HepG2 (cell line): ENCODE results near the gene THSD8. TPM values are rescaled to one million over a fixed set of nuclear protein-coding genes. Genes with fewer than 3 reads are reported as not detected.

Source experiments
- ARID5B ChIP-seq: IDR thresholded peaks from 2 replicates; pipeline ENCODE4 v1.4.0; 2020; ENCODE audit warnings: mild to moderate bottlenecking, missing genetic modification reagents
- ARNTL ChIP-seq: sonication (generic); formaldehyde crosslinking; IDR thresholded peaks from 2 replicates; pipeline ENCODE4 v1.4.0; 2020; ENCODE audit warnings: mild to moderate bottlenecking, missing genetic modification reagents
- E2F5 ChIP-seq: sonication (generic); formaldehyde crosslinking; conservative IDR thresholded peaks from 2 replicates; pipeline ENCODE4 v1.4.0; 2020; ENCODE audit warnings: missing genetic modification reagents
- HMGA1 ChIP-seq: sonication (generic); formaldehyde crosslinking; conservative IDR thresholded peaks from 2 replicates; pipeline ENCODE4 v1.4.0; 2020; ENCODE audit warnings: missing genetic modification reagents
- KLF12 ChIP-seq: sonication (generic); formaldehyde crosslinking; IDR thresholded peaks from 2 replicates; pipeline ENCODE4 v1.4.0; 2020; ENCODE audit warnings: missing genetic modification reagents, borderline replicate concordance
- MTA1 ChIP-seq: sonication (generic); formaldehyde crosslinking; IDR thresholded peaks from 2 replicates; pipeline ENCODE4 v1.4.0; 2020; ENCODE audit warnings: missing genetic modification reagents, mild to moderate bottlenecking, borderline replicate concordance
- PCBP1 ChIP-seq: fragments of 200-400 bp; formaldehyde crosslinking; IDR thresholded peaks from 2 replicates; pipeline ENCODE4 v1.6.1; 2017; ENCODE audit warnings: mild to moderate bottlenecking, low read depth, low read length, borderline replicate concordance
- POLR2A ChIP-seq, 2 experiments: IDR thresholded peaks; 2 replicates each; pipeline ENCODE4 v1.6.1; 2011; ENCODE audit warnings: low read depth in 2 of 2, low read length in 2 of 2, mild to moderate bottlenecking in 1 of 2, moderate library complexity in 1 of 2; ENCODE audit not compliant: insufficient read depth in 1 of 2
- SNAPC4 ChIP-seq: sonication (generic); formaldehyde crosslinking; IDR thresholded peaks from 2 replicates; pipeline ENCODE4 v1.4.0; 2020; ENCODE audit warnings: mild to moderate bottlenecking, missing genetic modification reagents
- ZNF367 ChIP-seq: sonication (generic); formaldehyde crosslinking; IDR thresholded peaks from 2 replicates; pipeline ENCODE4 v1.4.0; 2020; ENCODE audit warnings: missing genetic modification reagents, borderline replicate concordance
- ZNF431 ChIP-seq: sonication (generic); formaldehyde crosslinking; IDR thresholded peaks from 2 replicates; pipeline ENCODE4 v1.9.0; 2022; ENCODE audit warnings: missing genetic modification reagents, low read depth, mild to moderate bottlenecking, borderline replicate concordance
- ZNF484 ChIP-seq: sonication (generic); formaldehyde crosslinking; IDR thresholded peaks from 2 replicates; pipeline ENCODE4 v1.5.1; 2020; ENCODE audit warnings: mild to moderate bottlenecking, low read depth, missing genetic modification reagents, borderline replicate concordance
- ZNF776 ChIP-seq: sonication (generic); formaldehyde crosslinking; IDR thresholded peaks from 2 replicates; pipeline ENCODE4 v1.4.0; 2020; ENCODE audit warnings: mild to moderate bottlenecking, missing genetic modification reagents
- ZNF777 ChIP-seq: sonication (generic); formaldehyde crosslinking; IDR thresholded peaks from 2 replicates; pipeline ENCODE4 v1.4.0; 2020; ENCODE audit warnings: missing genetic modification reagents
- ZUFSP ChIP-seq: sonication (generic); formaldehyde crosslinking; IDR thresholded peaks from 2 replicates; pipeline ENCODE4 v1.9.0; 2021; ENCODE audit warnings: missing genetic modification reagents, mild to moderate bottlenecking, borderline replicate concordance
- polyA plus RNA-seq, 8 experiments: library from polyadenylated mRNA; depleted of rRNA in 3 of 8; stranded (reverse) in 7 of 8; unstranded in 1 of 8; fragments of >200 nt; fragmentation: Illumina TruSeq in 4 of 8; extraction: Trizol in 4 of 8; gene quantifications; 2 replicates each; pipeline versions ENCODE4 v1.2.1 to v1.2.3, GENCODE V29; 2011 to 2016; ENCODE audit warnings: low read depth in 4 of 8, missing spikeins in 1 of 8, mixed read lengths in 1 of 8; ENCODE audit not compliant: insufficient read depth in 1 of 8
- total RNA-seq, 5 experiments: library from RNA; depleted of rRNA; stranded (reverse); fragments of >200 nt; fragmentation: Illumina TruSeq; extraction: Trizol; gene quantifications; 2 replicates each; pipeline ENCODE4 v1.2.3, GENCODE V29; 2016; ENCODE audit warnings: low read depth in 1 of 5

Gene THSD8
- total and polyA plus RNA-seq, 2 of the 13 experiments (the other 11 are each of a cell fraction or from before 2014, with no cell fraction given), result 4.8 to 14.9 TPM

- TF ChIP-seq SNAPC4 (CRISPR knock-in tag) (peak; percentile 35; the same call in 1 of the 2 replicates), ZNF776 (peak; percentile 74; the same call in 1 of the 2 replicates), HMGA1 (CRISPR knock-in tag) (no peak), E2F5 (CRISPR knock-in tag) (no peak), ZNF431 (no peak), PCBP1 (no peak), ZUFSP (CRISPR knock-in tag) (no peak), ZNF484 (no peak), POLR2A (IDR thresholded peaks at IDR 0.05; ENCODE audit: insufficient read depth in 1 of 2, low read depth in 2 of 2, low read length in 2 of 2) (peak; percentile 49 to 81; a peak in 3 of 4 replicates), ZNF367 (CRISPR knock-in tag) (no peak), ARID5B (CRISPR knock-in tag) (0 out of 2 replicates have a peak, but pooled peaks have one; percentile 6), KLF12 (CRISPR knock-in tag) (0 out of 2 replicates have a peak, but pooled peaks have one; percentile 21), ZNF777 (CRISPR knock-in tag) (no peak), ARNTL (CRISPR knock-in tag) (peak; percentile 95), MTA1 (CRISPR knock-in tag) (0 out of 2 replicates have a peak, but pooled peaks have one; percentile 55)
Measured at GRCh38 chr19:12774588-12775555, 27.0 kb upstream of the THSD8 start, which contains the start of gene HOOK2 (continued).
